ENCODE results near the gene CFAP119. TPM values are rescaled to one million over a fixed set of nuclear protein-coding genes. Genes with fewer than 3 reads are reported as not detected.

CFAP119 gene
- total RNA-seq, 6 experiments from 2014 or later: 4.3 to 7.6 (median 5.1) TPM

- peaks cover 37% of the 10 kb centered on the region for H3K36me3 Mint-ChIP-seq (ENCODE audit: low read depth)
Observed at GRCh38 chr16:30737794-30738648, 23.8 kb downstream of the CFAP119 start.

GRCh38 chr16:30736995-30737793 lies 24.7 kb downstream of the CFAP119 start:
- peaks cover 24% of the 10 kb centered on the region for H3K4me1 Mint-ChIP-seq (ENCODE audit: low read depth)
- peak overlapping the region; percentile 3; the same call in 1 of the 2 replicates for H3K27ac Mint-ChIP-seq
- H3K36me3 Mint-ChIP-seq (ENCODE audit: low read depth): peaks cover 36% of the 10 kb centered on the region
- no peak overlapping the region for H3K4me3 Mint-ChIP-seq
- H3K9me3 Mint-ChIP-seq: no peaks in the 10 kb centered on the region
- no peak for TF ChIP-seq CTCF (IDR thresholded peaks at IDR 0.05)
- DNase-seq: no peak
- H3K27me3 Mint-ChIP-seq (ENCODE audit: insufficient read depth): peaks cover 8% of the 10 kb centered on the region

More at GRCh38 chr16:30737794-30738648, 23.8 kb downstream of the CFAP119 start:
- no peak for DNase-seq
- H3K27ac Mint-ChIP-seq: peak overlapping the region; percentile 3; the same call in 1 of the 2 replicates
- no peak overlapping the region for H3K4me3 Mint-ChIP-seq
- peaks cover 8% of the 10 kb centered on the region for H3K27me3 Mint-ChIP-seq (ENCODE audit: insufficient read depth)
- peaks cover 25% of the 10 kb centered on the region for H3K4me1 Mint-ChIP-seq (ENCODE audit: low read depth)
- no peak for TF ChIP-seq CTCF (IDR thresholded peaks at IDR 0.05)
- no peaks in the 10 kb centered on the region for H3K9me3 Mint-ChIP-seq

DNA sequence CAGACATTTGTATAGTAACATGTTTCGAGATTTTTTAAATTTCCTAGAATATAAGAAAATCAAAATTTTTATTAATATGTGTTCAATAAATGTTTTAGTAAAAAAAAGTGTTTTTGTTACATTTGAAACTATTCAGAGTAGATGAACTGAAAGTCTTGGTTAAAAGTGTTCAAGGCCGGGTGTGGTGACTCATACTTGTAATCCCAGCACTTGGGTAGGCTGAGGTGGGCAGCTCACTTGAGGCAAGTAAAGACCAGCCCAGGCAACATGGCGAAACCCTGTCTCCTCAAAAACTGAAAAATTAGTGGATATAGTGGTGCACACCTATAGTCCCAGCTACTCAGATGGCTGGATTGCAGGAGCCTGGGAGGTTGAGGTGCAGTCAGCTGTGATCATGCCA lies 30.5 kb downstream of the CFAP119 start:
- Mint-ChIP-seq H3K4me1 (ENCODE audit: low read depth) (no peaks in the 10 kb centered on the region), H3K27ac (no peak overlapping the region), H3K27me3 (ENCODE audit: insufficient read depth) (no peaks in the 10 kb centered on the region; the same call in 1 of the 2 replicates), H3K4me3 (no peak overlapping the region), H3K9me3 (no peaks in the 10 kb centered on the region), H3K36me3 (ENCODE audit: low read depth) (peaks cover 28% of the 10 kb centered on the region)
- TF ChIP-seq CTCF (IDR thresholded peaks at IDR 0.05): no peak
- no peak for DNase-seq

- DNase-seq: no peak
- no peak for TF ChIP-seq CTCF (IDR thresholded peaks at IDR 0.05)
- Mint-ChIP-seq H3K4me3 (no peak overlapping the region), H3K9me3 (no peaks in the 10 kb centered on the region), H3K27ac (no peak overlapping the region), H3K4me1 (ENCODE audit: low read depth) (no peaks in the 10 kb centered on the region), H3K27me3 (ENCODE audit: insufficient read depth) (no peaks in the 10 kb centered on the region; the same call in 1 of the 2 replicates), H3K36me3 (ENCODE audit: low read depth) (peaks cover 40% of the 10 kb centered on the region)
Observed at GRCh38 chr16:30728899-30729672, 32.8 kb downstream of the CFAP119 start.

GRCh38 chr16:30728321-30728720 lies 33.5 kb downstream of the CFAP119 start:
- H3K4me1 Mint-ChIP-seq (ENCODE audit: low read depth): no peaks in the 10 kb centered on the region
- H3K27me3 Mint-ChIP-seq (ENCODE audit: insufficient read depth): peaks cover 1% of the 10 kb centered on the region
- TF ChIP-seq CTCF (IDR thresholded peaks at IDR 0.05): no peak
- DNase-seq: no peak
- H3K36me3 Mint-ChIP-seq (ENCODE audit: low read depth): peaks cover 43% of the 10 kb centered on the region
- H3K4me3 Mint-ChIP-seq: no peak overlapping the region
- H3K27ac Mint-ChIP-seq: 0 out of 2 replicates have a peak overlapping the region, but pooled peaks have one; percentile 1
- H3K9me3 Mint-ChIP-seq: no peaks in the 10 kb centered on the region

All from HFFc6 (cell line).